Endothelial cell of umbilical vein (primary cell): ENCODE data around the gene MNT. TPM values are rescaled to one million over a fixed set of nuclear protein-coding genes. Genes with fewer than 3 reads are reported as not detected.

Experiments
- BruUV-seq: library from RNA; stranded (reverse); fragments of 400-500 nt; replicated peaks from 2 replicates; lab custom pipeline; 2021; lab: Mats Ljungman, UMichigan
- CTCF ChIA-PET: fragments of 300-600, 350-600 bp; sonication (Branson Sonifier 250); formaldehyde crosslinking; loops from one replicate; lab custom pipeline; 2021; ENCODE audit warnings: antibody characterized with exemption, inconsistent platforms; lab: Charles Lee
- POLR2A ChIA-PET: fragments of 300-600, 350-600 bp; sonication (Branson Sonifier 250); formaldehyde crosslinking; loops from one replicate; lab custom pipeline; 2021; ENCODE audit warnings: antibody characterized with exemption, inconsistent platforms; lab: Charles Lee
- DNase-seq: peaks from one replicate; pipeline ENCODE4 v3.0.0-alpha.2; 2011; ENCODE audit warnings: low read depth, low spot score
- FAIRE-seq: peaks from 2 replicates; lab custom pipeline; 2011; peaks lifted over from hg19 to GRCh38; lab: Jason Lieb, UNC
- H2AFZ ChIP-seq: 2 replicates; pipeline ENCODE4 v1.6.0; 2012; ENCODE audit warnings: low read depth, low read length, control low read depth, inconsistent platforms
- H3K27ac ChIP-seq: 2 replicates; pipeline ENCODE4 v1.5.1; 2011; ENCODE audit warnings: low read depth, mild to moderate bottlenecking, control low read depth, low read length, moderate library complexity; ENCODE audit not compliant: insufficient read depth
- H3K27me3 ChIP-seq, 2 experiments: 2 replicates each; pipeline versions ENCODE4 v1.6.0 to v1.6.1; 2011; ENCODE audit warnings: low read length in 2 of 2, mixed read lengths in 1 of 2; ENCODE audit not compliant: control insufficient read depth in 2 of 2, insufficient read depth in 2 of 2
- H3K36me3 ChIP-seq, 2 experiments: 2 replicates in 1 of 2; 3 replicates in 1 of 2; pipeline ENCODE4 v1.5.1; 2011; ENCODE audit warnings: low read length in 2 of 2, mild to moderate bottlenecking in 1 of 2, moderate library complexity in 1 of 2; ENCODE audit not compliant: control insufficient read depth in 2 of 2, insufficient read depth in 2 of 2; ENCODE audit errors: extremely low read depth in 1 of 2
- H3K4me1 ChIP-seq: 3 replicates; pipeline ENCODE4 v1.5.1; 2011; ENCODE audit warnings: mild to moderate bottlenecking, low read length; ENCODE audit not compliant: control insufficient read depth, insufficient read depth; ENCODE audit errors: extremely low read depth
- H3K4me2 ChIP-seq: 2 replicates; pipeline ENCODE4 v1.6.1; 2011; ENCODE audit warnings: low read length, control low read depth, mixed read lengths; ENCODE audit not compliant: insufficient read depth
- H3K4me3 ChIP-seq, 3 experiments: fragments of 200-600 bp in 1 of 3; sonication (generic), shearing (Covaris generic) in 1 of 3; replicated peaks in 1 of 3; 2 replicates each; pipeline ENCODE4 v1.5.1; 2011 to 2016; ENCODE audit warnings: control low read depth in 3 of 3, low read length in 3 of 3, mild to moderate bottlenecking in 2 of 3, inconsistent platforms in 1 of 3, low read depth in 1 of 3, moderate library complexity in 1 of 3; ENCODE audit not compliant: insufficient read depth in 1 of 3
- H3K79me2 ChIP-seq: 2 replicates; pipeline ENCODE4 v1.6.0; 2012; ENCODE audit warnings: low read length, inconsistent platforms; ENCODE audit not compliant: control insufficient read depth, insufficient read depth
- H3K9ac ChIP-seq: replicated peaks from 2 replicates; pipeline ENCODE3; 2011; ENCODE audit warnings: low read length, control low read depth; ENCODE audit not compliant: insufficient read depth; ENCODE audit errors: extremely low read depth
- H3K9me1 ChIP-seq: replicated peaks from 3 replicates; pipeline ENCODE4 v1.6.0; 2011; ENCODE audit warnings: mild to moderate bottlenecking, low read length; ENCODE audit not compliant: control insufficient read depth, insufficient read depth; ENCODE audit errors: extremely low read depth
- H3K9me3 ChIP-seq: replicated peaks from 2 replicates; pipeline ENCODE4 v1.5.1; 2012; ENCODE audit warnings: low read length, inconsistent platforms; ENCODE audit not compliant: control insufficient read depth, insufficient read depth
- H4K20me1 ChIP-seq: replicated peaks from 2 replicates; pipeline ENCODE3; 2011; ENCODE audit warnings: mild to moderate bottlenecking, low read length; ENCODE audit not compliant: control insufficient read depth, insufficient read depth; ENCODE audit errors: extremely low read depth
- EZH2 ChIP-seq: IDR thresholded peaks from 2 replicates; pipeline ENCODE4 v1.6.1; 2012; ENCODE audit warnings: borderline replicate concordance, low read depth, mild to moderate bottlenecking, moderate library complexity, low read length, inconsistent platforms; ENCODE audit not compliant: severe bottlenecking
- FOS ChIP-seq: IDR thresholded peaks from 2 replicates; pipeline ENCODE4 v1.6.1; 2011; ENCODE audit warnings: mild to moderate bottlenecking, low read length, moderate library complexity, borderline replicate concordance; ENCODE audit not compliant: insufficient read depth
- GATA2 ChIP-seq: IDR thresholded peaks from 2 replicates; pipeline ENCODE4 v1.7.0; 2011; ENCODE audit warnings: low read depth, mild to moderate bottlenecking, moderate library complexity, mixed read lengths, low read length; ENCODE audit not compliant: insufficient read length, insufficient read depth
- JUN ChIP-seq: IDR thresholded peaks from 2 replicates; pipeline ENCODE4 v1.6.1; 2011; ENCODE audit warnings: borderline replicate concordance, low read depth; ENCODE audit not compliant: insufficient read length, insufficient read depth
- MAX ChIP-seq: IDR thresholded peaks from 2 replicates; pipeline ENCODE4 v1.6.1; 2011; ENCODE audit not compliant: insufficient read depth, insufficient read length
- MYC ChIP-seq: IDR thresholded peaks from one replicate; pipeline ENCODE4 v1.6.1; 2011; ENCODE audit warnings: mild to moderate bottlenecking, low read depth, low read length
- POLR2A ChIP-seq: IDR thresholded peaks from 2 replicates; pipeline ENCODE4 v1.6.1; 2012; ENCODE audit warnings: low read depth, mild to moderate bottlenecking, control low read depth, low read length
- POLR2AphosphoS5 ChIP-seq: IDR thresholded peaks from 2 replicates; pipeline ENCODE4 v1.6.1; 2012; ENCODE audit warnings: low read depth, mild to moderate bottlenecking, control low read depth, low read length, moderate library complexity; ENCODE audit not compliant: insufficient read depth
- dilution Hi-C: fragments of 300-500 bp; cut with MboI; formaldehyde crosslinking; loops from one replicate; pipeline ENCODE4 v1.15.0; 2019; ENCODE audit warnings: low sequenced_read_pairs; ENCODE audit not compliant: extremely low pct_ligation_motif_present
- intact Hi-C: fragments of 100-400 bp; cut with micrococcal nuclease; formaldehyde crosslinking; loops from one replicate; pipeline ENCODE4 v1.10.0; 2022
- polyA plus RNA-seq, 4 experiments: library from polyadenylated mRNA; depleted of rRNA in 3 of 4; stranded (reverse) in 3 of 4; unstranded in 1 of 4; fragments of >200 nt; gene quantifications; 2 replicates each; pipeline versions ENCODE4 v1.2.1 to v1.2.3, GENCODE V29; 2011 to 2012; ENCODE audit warnings: missing spikeins in 1 of 4
- total RNA-seq: library from RNA; stranded (reverse); gene quantifications from 2 replicates; pipeline ENCODE4 v1.2.3, GENCODE V29; 2021
- TF ChIP-seq, protein P1 (sequence below), 2 donors: IDR thresholded peaks; 1 replicate in 1 of 2; 2 replicates in 1 of 2; pipeline ENCODE4 v1.5.1; 2011; ENCODE audit warnings: low read length in 2 of 2, mild to moderate bottlenecking in 2 of 2, moderate library complexity in 2 of 2, control low read depth in 1 of 2, inconsistent platforms in 1 of 2, low read depth in 1 of 2; ENCODE audit not compliant: insufficient read depth in 1 of 2; ENCODE audit errors: extremely low read depth in 1 of 2

The MNT gene
- total and polyA plus RNA-seq, 2 donors (not counting 3 experiments of a cell fraction or from before 2014, with no cell fraction given) = 4.1 to 21.6 TPM

- dilution Hi-C loops = no loop called here
- Histone ChIP-seq H3K9me3 (no peaks in the 10 kb centered on the region), H3K27ac (no peak overlapping the region), H3K4me1 (no peaks in the 10 kb centered on the region), H3K4me3 (no peak overlapping the region), H3K79me2 (no peaks in the 10 kb centered on the region), H3K27me3 (no peaks in the 10 kb centered on the region), H3K4me2 (no peak overlapping the region), H3K9me1 (no peaks in the 10 kb centered on the region), H2AFZ (no peak overlapping the region), H3K9ac (no peak overlapping the region), H4K20me1 (no peaks in the 10 kb centered on the region), H3K36me3 (peaks cover 0 to 11% of the 10 kb centered on the region in 2 experiments)
- no peak for FAIRE-seq
- intact Hi-C loops = no loop called here
- no peak for DNase-seq
- TF ChIP-seq GATA2 (no peak), POLR2A (no peak), JUN (no peak), FOS (no peak)
- no TSS peak for BruUV-seq
- CTCF ChIA-PET = interaction anchor here (0.9 to 1.5 kb wide), 4 partner anchors 10 to 68 kb away, joined by 3 to 4 read pairs (median 4); no protein-coding TSS in a partner anchor
- POLR2A ChIA-PET = no interaction called here
Observed at GRCh38 chr17:2347805-2348685, 52.8 kb downstream of the MNT start.

GRCh38 chr17:2346475-2346874, 54.4 kb downstream of the MNT start:
- POLR2A ChIA-PET = interaction anchor here (0.7 kb wide), 1 partner anchor 300 kb away, joined by 4 read pairs; no protein-coding TSS in a partner anchor
- no peak overlapping the region for H3K4me2 ChIP-seq
- no peaks in the 10 kb centered on the region for H3K79me2 ChIP-seq
- H4K20me1 ChIP-seq = no peaks in the 10 kb centered on the region
- no peaks in the 10 kb centered on the region for H3K9me1 ChIP-seq
- intact Hi-C loops (no loop called here), dilution Hi-C loops (no loop called here)
- no peak overlapping the region for H2AFZ ChIP-seq
- no peaks in the 10 kb centered on the region for H3K9me3 ChIP-seq
- CTCF ChIA-PET = no interaction called here
- H3K9ac ChIP-seq = no peak overlapping the region
- H3K4me1 ChIP-seq = no peaks in the 10 kb centered on the region
- no peak overlapping the region for H3K27ac ChIP-seq
- no peak overlapping the region for H3K4me3 ChIP-seq
- no peak for TF ChIP-seq MAX
- TF ChIP-seq, protein P1, sequence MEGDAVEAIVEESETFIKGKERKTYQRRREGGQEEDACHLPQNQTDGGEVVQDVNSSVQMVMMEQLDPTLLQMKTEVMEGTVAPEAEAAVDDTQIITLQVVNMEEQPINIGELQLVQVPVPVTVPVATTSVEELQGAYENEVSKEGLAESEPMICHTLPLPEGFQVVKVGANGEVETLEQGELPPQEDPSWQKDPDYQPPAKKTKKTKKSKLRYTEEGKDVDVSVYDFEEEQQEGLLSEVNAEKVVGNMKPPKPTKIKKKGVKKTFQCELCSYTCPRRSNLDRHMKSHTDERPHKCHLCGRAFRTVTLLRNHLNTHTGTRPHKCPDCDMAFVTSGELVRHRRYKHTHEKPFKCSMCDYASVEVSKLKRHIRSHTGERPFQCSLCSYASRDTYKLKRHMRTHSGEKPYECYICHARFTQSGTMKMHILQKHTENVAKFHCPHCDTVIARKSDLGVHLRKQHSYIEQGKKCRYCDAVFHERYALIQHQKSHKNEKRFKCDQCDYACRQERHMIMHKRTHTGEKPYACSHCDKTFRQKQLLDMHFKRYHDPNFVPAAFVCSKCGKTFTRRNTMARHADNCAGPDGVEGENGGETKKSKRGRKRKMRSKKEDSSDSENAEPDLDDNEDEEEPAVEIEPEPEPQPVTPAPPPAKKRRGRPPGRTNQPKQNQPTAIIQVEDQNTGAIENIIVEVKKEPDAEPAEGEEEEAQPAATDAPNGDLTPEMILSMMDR (IDR thresholded peaks at IDR 0.05; ENCODE audit: extremely low read depth in 1 of 2, insufficient read depth in 1 of 2, low read depth in 1 of 2, low read length in 2 of 2) = no peak
- no peak for TF ChIP-seq MYC
- TF ChIP-seq GATA2 = no peak
- TF ChIP-seq JUN = no peak
- TF ChIP-seq EZH2 = no peak
- TF ChIP-seq POLR2A = no peak
- no peak for TF ChIP-seq FOS
- no peak for TF ChIP-seq POLR2AphosphoS5
- DNase-seq = no peak
- H3K27me3 ChIP-seq = no peaks in the 10 kb centered on the region
- H3K36me3 ChIP-seq = peaks cover 0 to 11% of the 10 kb centered on the region in 2 experiments
- FAIRE-seq = no peak
- no TSS peak for BruUV-seq
